Left ventricle myocardium inferior (tissue), 1 donor: ENCODE measurements around the gene SLC9A1. TPM values are rescaled to one million over a fixed set of nuclear protein-coding genes. Genes with fewer than 3 reads are reported as not detected.

Experiments used
- DNase-seq: peaks from one replicate; pipeline ENCODE4 v3.0.0-alpha.2; 2020
- H3K27ac ChIP-seq: fragments of 200-600 bp; replicated peaks from 2 replicates; pipeline ENCODE4 v1.8.0; 2021
- H3K27me3 ChIP-seq: fragments of 200-600 bp; 2 replicates; pipeline ENCODE4 v1.8.0; 2021; ENCODE audit warnings: low read depth
- H3K36me3 ChIP-seq: fragments of 200-600 bp; 2 replicates; pipeline ENCODE4 v1.8.0; 2021
- H3K4me1 ChIP-seq: fragments of 200-600 bp; 2 replicates; pipeline ENCODE4 v1.8.0; 2021
- H3K4me3 ChIP-seq: fragments of 200-600 bp; 2 replicates; pipeline ENCODE4 v1.8.0; 2021; ENCODE audit warnings: mild to moderate bottlenecking, moderate library complexity
- H3K9me3 ChIP-seq: fragments of 200-600 bp; replicated peaks from 2 replicates; pipeline ENCODE4 v1.8.0; 2021
- intact Hi-C: fragments of 100-400 bp; cut with micrococcal nuclease; formaldehyde crosslinking; loops from one replicate; pipeline ENCODE4 v1.11.0; 2022
- total RNA-seq: library from RNA; stranded (reverse); fragmentation: NEBNext Ultra II Directional; extraction: Animal tissue kit (Norgen Biotek cat#: 25700); gene quantifications from one replicate; pipeline ENCODE4 v1.2.1, GENCODE V29; 2021
- TF ChIP-seq, protein P1 (sequence below): fragments of 200-600 bp; IDR thresholded peaks from 2 replicates; pipeline ENCODE4 v1.8.0; 2021; ENCODE audit warnings: antibody characterized with exemption, mild to moderate bottlenecking, borderline replicate concordance
- donor health status: DM: no; HTN: yes; CAD: no; lungs with severe emphysema.

SLC9A1 gene
- total RNA-seq, 1 donor from 2014 or later: 19.5 TPM

GRCh38 chr1:27137544-27138075 is 17.3 kb downstream of the SLC9A1 start:
- Histone ChIP-seq H3K27ac (peak overlapping the region; percentile 75), H3K27me3 (no peaks in the 10 kb centered on the region), H3K9me3 (no peaks in the 10 kb centered on the region), H3K36me3 (no peaks in the 10 kb centered on the region), H3K4me1 (peaks cover 97% of the 10 kb centered on the region), H3K4me3 (no peak overlapping the region)
- peak; percentile 42 for DNase-seq
- TF ChIP-seq, protein P1, sequence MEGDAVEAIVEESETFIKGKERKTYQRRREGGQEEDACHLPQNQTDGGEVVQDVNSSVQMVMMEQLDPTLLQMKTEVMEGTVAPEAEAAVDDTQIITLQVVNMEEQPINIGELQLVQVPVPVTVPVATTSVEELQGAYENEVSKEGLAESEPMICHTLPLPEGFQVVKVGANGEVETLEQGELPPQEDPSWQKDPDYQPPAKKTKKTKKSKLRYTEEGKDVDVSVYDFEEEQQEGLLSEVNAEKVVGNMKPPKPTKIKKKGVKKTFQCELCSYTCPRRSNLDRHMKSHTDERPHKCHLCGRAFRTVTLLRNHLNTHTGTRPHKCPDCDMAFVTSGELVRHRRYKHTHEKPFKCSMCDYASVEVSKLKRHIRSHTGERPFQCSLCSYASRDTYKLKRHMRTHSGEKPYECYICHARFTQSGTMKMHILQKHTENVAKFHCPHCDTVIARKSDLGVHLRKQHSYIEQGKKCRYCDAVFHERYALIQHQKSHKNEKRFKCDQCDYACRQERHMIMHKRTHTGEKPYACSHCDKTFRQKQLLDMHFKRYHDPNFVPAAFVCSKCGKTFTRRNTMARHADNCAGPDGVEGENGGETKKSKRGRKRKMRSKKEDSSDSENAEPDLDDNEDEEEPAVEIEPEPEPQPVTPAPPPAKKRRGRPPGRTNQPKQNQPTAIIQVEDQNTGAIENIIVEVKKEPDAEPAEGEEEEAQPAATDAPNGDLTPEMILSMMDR: no peak
- intact Hi-C loops: no loop called here

DNA sequence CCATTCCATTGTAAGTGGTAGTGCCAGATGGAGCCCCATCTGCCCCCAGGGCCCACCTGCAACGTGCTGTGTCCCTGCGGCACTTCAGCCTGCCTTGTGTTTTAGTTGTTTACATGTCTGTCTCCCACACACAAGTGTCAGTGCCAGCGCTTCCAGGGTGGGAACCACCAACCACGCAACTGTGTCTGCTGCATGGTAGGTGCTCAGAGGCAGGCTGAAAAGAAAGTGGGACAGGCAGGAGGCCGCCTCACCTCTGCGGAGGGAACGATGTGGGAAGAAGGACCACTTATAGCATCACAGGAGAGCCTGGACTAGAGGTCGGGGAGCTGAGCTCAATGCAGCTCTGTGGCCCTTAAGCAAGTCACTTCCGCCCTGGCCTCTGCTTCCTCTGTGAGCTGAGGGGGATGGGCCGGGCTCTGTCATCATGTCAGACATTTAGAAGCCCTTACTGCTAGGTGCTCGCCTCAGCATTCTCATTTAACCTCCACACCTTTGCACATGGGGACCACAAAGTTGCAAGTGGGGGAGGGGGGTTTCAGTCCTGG is 17.9 kb downstream of the SLC9A1 start:
- intact Hi-C loops: no loop called here

GRCh38 chr1:27136236-27136551 is 18.7 kb downstream of the SLC9A1 start:
- Histone ChIP-seq H3K9me3 (no peaks in the 10 kb centered on the region), H3K4me1 (peaks cover 94% of the 10 kb centered on the region), H3K36me3 (no peaks in the 10 kb centered on the region), H3K4me3 (no peak overlapping the region), H3K27ac (peak overlapping the region; percentile 75), H3K27me3 (no peaks in the 10 kb centered on the region)
- TF ChIP-seq, protein P1: no peak
- no peak for DNase-seq
- intact Hi-C loops: no loop called here

More for the DNA sequence above, 17.9 kb downstream of the SLC9A1 start:
- Histone ChIP-seq H3K4me3 (no peak overlapping the region), H3K9me3 (no peaks in the 10 kb centered on the region), H3K27me3 (no peaks in the 10 kb centered on the region), H3K4me1 (peaks cover 97% of the 10 kb centered on the region), H3K36me3 (no peaks in the 10 kb centered on the region), H3K27ac (peak overlapping the region; percentile 75)
- TF ChIP-seq, protein P1: no peak
- DNase-seq: peak; percentile 67

- TF ChIP-seq, protein P1: no peak
- intact Hi-C loops: no loop called here
- H3K27me3 ChIP-seq: no peaks in the 10 kb centered on the region
- no peaks in the 10 kb centered on the region for H3K9me3 ChIP-seq
- no peak overlapping the region for H3K4me3 ChIP-seq
- no peaks in the 10 kb centered on the region for H3K36me3 ChIP-seq
- H3K27ac ChIP-seq: peak overlapping the region; percentile 75
- peaks cover 92% of the 10 kb centered on the region for H3K4me1 ChIP-seq
- DNase-seq: no peak
Measured at GRCh38 chr1:27135541-27136235, 19.2 kb downstream of the SLC9A1 start.

DNA sequence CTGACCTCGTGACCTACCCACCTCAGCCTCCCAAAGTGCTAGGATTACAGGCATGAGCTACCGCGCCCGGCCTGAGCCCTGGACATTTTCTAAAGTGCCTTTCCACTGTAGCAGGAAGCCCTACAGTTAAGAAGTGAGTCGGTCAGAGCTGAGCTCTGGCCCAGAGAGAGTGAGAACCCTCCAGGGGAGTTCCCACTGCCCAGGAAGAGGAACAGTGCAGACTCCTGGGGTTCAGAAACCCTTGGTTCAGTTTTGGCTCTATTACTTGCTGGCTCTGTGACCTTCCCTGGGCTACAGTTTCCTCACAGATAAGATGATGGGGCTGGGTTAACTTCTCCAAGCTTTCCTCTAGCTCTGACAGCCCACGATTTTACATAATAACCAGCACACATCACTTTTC is 20.9 kb downstream of the SLC9A1 start:
- peaks cover 92% of the 10 kb centered on the region for H3K4me1 ChIP-seq
- DNase-seq: no peak
- TF ChIP-seq, protein P1: no peak
- H3K4me3 ChIP-seq: no peak overlapping the region
- intact Hi-C loops: no loop called here
- H3K9me3 ChIP-seq: no peaks in the 10 kb centered on the region
- no peaks in the 10 kb centered on the region for H3K27me3 ChIP-seq
- H3K27ac ChIP-seq: peak overlapping the region; percentile 76
- no peaks in the 10 kb centered on the region for H3K36me3 ChIP-seq
